GM21423 (cell line): ENCODE results near the gene RHOBTB1.

Experiments
- ATAC-seq: cut with Tn5 transposase; IDR thresholded peaks from one replicate; pipeline ENCODE4 v1.9.1; 2021; ENCODE audit warnings: mild to moderate bottlenecking, moderate library complexity; ENCODE audit not compliant: unreplicated experiment

RHOBTB1 gene

GRCh38 chr10:60827791-60828488 lies 116.0 kb downstream of the RHOBTB1 start:
- ATAC-seq, result no peak

- ATAC-seq, result no peak
Measured at GRCh38 chr10:60825520-60825919, 118.5 kb downstream of the RHOBTB1 start.

GRCh38 chr10:60823324-60823723 lies 120.7 kb downstream of the RHOBTB1 start:
- no peak for ATAC-seq

- ATAC-seq, result no peak
Measured at GRCh38 chr10:60822809-60823208, 121.2 kb downstream of the RHOBTB1 start.

GRCh38 chr10:60821656-60822055 lies 122.3 kb downstream of the RHOBTB1 start:
- no peak for ATAC-seq

GRCh38 chr10:60820093-60820754 lies 123.8 kb downstream of the RHOBTB1 start:
- peak; percentile 83 for ATAC-seq
